ENCODE data around the gene RFXANK.

The RFXANK gene

GRCh38 chr19:19223060-19223459, 31.0 kb downstream of the RFXANK start:
- H3K27ac ChIP-seq (ENCODE audit: low read depth, low read length, poor library complexity, severe bottlenecking), result no peak overlapping the region
- no peaks in the 10 kb centered on the region for H3F3A ChIP-seq (ENCODE audit: insufficient read depth, low read length)
- H2AFZ ChIP-seq (ENCODE audit: low read length), result no peak overlapping the region
- no peaks in the 10 kb centered on the region for H3K9me2 ChIP-seq (ENCODE audit: low read depth, low read length)
- no peak overlapping the region for H3K4me3 ChIP-seq (ENCODE audit: low read depth, low read length, poor library complexity, severe bottlenecking)
- H3K4me2 ChIP-seq (ENCODE audit: low read length), result no peak overlapping the region
- no peak for TF ChIP-seq EZH2 (IDR thresholded peaks at IDR 0.05; ENCODE audit: borderline replicate concordance, low read length)
- TF ChIP-seq CTCF (IDR thresholded peaks at IDR 0.05; ENCODE audit: low read length), result no peak
- no peaks in the 10 kb centered on the region for H3K36me3 ChIP-seq (ENCODE audit: insufficient read depth, low read length)
- no peaks in the 10 kb centered on the region for H3K9me3 ChIP-seq (ENCODE audit: low read length)
- peaks cover 11% of the 10 kb centered on the region for H3K27me3 ChIP-seq (ENCODE audit: insufficient read depth, low read length)
- H3K9ac ChIP-seq (ENCODE audit: low read length), result no peak overlapping the region
- H3K4me1 ChIP-seq (ENCODE audit: insufficient read depth, low read length, severe bottlenecking), result peaks cover 11% of the 10 kb centered on the region
- no peaks in the 10 kb centered on the region for H3K79me2 ChIP-seq (ENCODE audit: insufficient read depth, low read length)
- H4K20me1 ChIP-seq (ENCODE audit: insufficient read depth, low read length), result no peaks in the 10 kb centered on the region

GRCh38 chr19:19223636-19224035, 31.6 kb downstream of the RFXANK start:
- Histone ChIP-seq H3K9ac (ENCODE audit: low read length) (no peak overlapping the region), H3K4me1 (ENCODE audit: insufficient read depth, low read length, severe bottlenecking) (peaks cover 11% of the 10 kb centered on the region), H3K27ac (ENCODE audit: low read depth, low read length, poor library complexity, severe bottlenecking) (no peak overlapping the region), H3K27me3 (ENCODE audit: insufficient read depth, low read length) (peaks cover 11% of the 10 kb centered on the region), H3K79me2 (ENCODE audit: insufficient read depth, low read length) (no peaks in the 10 kb centered on the region), H3K9me3 (ENCODE audit: low read length) (no peaks in the 10 kb centered on the region), H3K9me2 (ENCODE audit: low read depth, low read length) (no peaks in the 10 kb centered on the region), H4K20me1 (ENCODE audit: insufficient read depth, low read length) (no peaks in the 10 kb centered on the region), H3K4me2 (ENCODE audit: low read length) (no peak overlapping the region), H3K4me3 (ENCODE audit: low read depth, low read length, poor library complexity, severe bottlenecking) (no peak overlapping the region), H3K36me3 (ENCODE audit: insufficient read depth, low read length) (no peaks in the 10 kb centered on the region), H3F3A (ENCODE audit: insufficient read depth, low read length) (no peaks in the 10 kb centered on the region), H2AFZ (ENCODE audit: low read length) (no peak overlapping the region)
- TF ChIP-seq EZH2 (IDR thresholded peaks at IDR 0.05; ENCODE audit: borderline replicate concordance, low read length) (no peak), CTCF (IDR thresholded peaks at IDR 0.05; ENCODE audit: low read length) (no peak)

- Histone ChIP-seq H3K36me3 (ENCODE audit: insufficient read depth, low read length) (no peaks in the 10 kb centered on the region), H3K9ac (ENCODE audit: low read length) (no peak overlapping the region; the same call in 1 of the 2 replicates), H3K9me3 (ENCODE audit: low read length) (no peaks in the 10 kb centered on the region), H3K4me2 (ENCODE audit: low read length) (peak overlapping the region; percentile 69), H3K79me2 (ENCODE audit: insufficient read depth, low read length) (no peaks in the 10 kb centered on the region), H3K4me1 (ENCODE audit: insufficient read depth, low read length, severe bottlenecking) (peaks cover 11% of the 10 kb centered on the region), H3F3A (ENCODE audit: insufficient read depth, low read length) (no peaks in the 10 kb centered on the region), H3K27me3 (ENCODE audit: insufficient read depth, low read length) (peaks cover 11% of the 10 kb centered on the region), H2AFZ (ENCODE audit: low read length) (no peak overlapping the region), H3K4me3 (ENCODE audit: low read depth, low read length, poor library complexity, severe bottlenecking) (peak overlapping the region; percentile 51), H3K9me2 (ENCODE audit: low read depth, low read length) (no peaks in the 10 kb centered on the region), H4K20me1 (ENCODE audit: insufficient read depth, low read length) (no peaks in the 10 kb centered on the region), H3K27ac (ENCODE audit: low read depth, low read length, poor library complexity, severe bottlenecking) (no peak overlapping the region)
- TF ChIP-seq EZH2 (IDR thresholded peaks at IDR 0.05; ENCODE audit: borderline replicate concordance, low read length) (no peak), CTCF (IDR thresholded peaks at IDR 0.05; ENCODE audit: low read length) (no peak)
Measured at GRCh38 chr19:19224150-19224851, 32.2 kb downstream of the RFXANK start.
